Transverse colon (tissue), 4 donors: ENCODE results near the gene CLCA4. TPM values are rescaled to one million over a fixed set of nuclear protein-coding genes. Genes with fewer than 3 reads are reported as not detected.

Source experiments
- DNase-seq: peaks from one replicate; pipeline ENCODE4 v3.0.0-alpha.2; 2019
- H3K27ac ChIP-seq, 4 donors: fragments of 200-600 bp; sonication (generic); 2 replicates each; pipeline ENCODE4 v1.5.1; 2016 to 2018; ENCODE audit warnings: inconsistent platforms in 4 of 4
- H3K27me3 ChIP-seq: fragments of 200-600 bp; sonication (generic); 2 replicates; pipeline ENCODE4 v1.5.1; 2017; ENCODE audit warnings: inconsistent platforms
- H3K36me3 ChIP-seq, 4 donors: fragments of 200-600 bp; sonication (generic); 2 replicates each; pipeline ENCODE4 v1.5.1; 2017 to 2019; ENCODE audit warnings: inconsistent platforms in 4 of 4
- H3K4me1 ChIP-seq, 4 donors: fragments of 200-600 bp; sonication (generic); 2 replicates each; pipeline ENCODE4 v1.5.1; 2017 to 2020; ENCODE audit warnings: inconsistent platforms in 4 of 4
- H3K4me3 ChIP-seq, 4 donors: fragments of 200-600 bp; sonication (generic); 1 replicate in 1 of 4; 2 replicates in 3 of 4; pipeline versions ENCODE4 v1.5.1 to v1.6.1; 2017 to 2019; ENCODE audit warnings: inconsistent platforms in 4 of 4
- H3K9me3 ChIP-seq, 2 donors: fragments of 200-600 bp; sonication (generic); 2 replicates each; pipeline ENCODE4 v1.5.1; 2017 to 2019; ENCODE audit warnings: inconsistent platforms in 2 of 2
- EP300 ChIP-seq: sonication (generic); formaldehyde crosslinking; IDR thresholded peaks from one replicate; pipeline ENCODE4 v1.6.1; 2017; ENCODE audit warnings: antibody characterized with exemption, low read depth
- POLR2A ChIP-seq: fragments of 450-650 bp; IDR thresholded peaks from one replicate; pipeline ENCODE4 v1.6.1; 2016; ENCODE audit warnings: antibody characterized with exemption, mild to moderate bottlenecking, moderate library complexity
- POLR2AphosphoS5 ChIP-seq, 3 donors: sonication (generic); formaldehyde crosslinking; IDR thresholded peaks; one replicate each; pipeline ENCODE4 v1.6.1; 2016; ENCODE audit warnings: antibody characterized with exemption in 3 of 3
- WGBS, 2 donors: methylation state at CpG; one replicate each; pipeline ENCODE4 v1.1.5; 2018; ENCODE audit warnings: low coverage in 1 of 2; 5-methylcytosine and 5-hydroxymethylcytosine counted together
- in situ Hi-C, 4 donors: fragments of 200-750 bp; cut with MboI; loops; one replicate each; pipeline versions ENCODE4 v1.15.0 to v1.15.1; 2017; ENCODE audit warnings: low sequenced_read_pairs in 3 of 4, low pct_ligation_motif_present in 1 of 4, low pct_unique_long_range_greater_than_20kb in 1 of 4
- intact Hi-C: fragments of 100-400 bp; cut with DNase I; formaldehyde crosslinking; loops from one replicate; pipeline ENCODE4 v1.15.1; 2023; ENCODE audit warnings: low total_unique reads
- total RNA-seq, 4 donors: library from RNA; depleted of rRNA; stranded (reverse); fragments of >200 nt; gene quantifications; one replicate each; pipeline ENCODE4 v1.1.0, GENCODE V29; 2016
- TF ChIP-seq, protein P1 (sequence below), 5 experiments: fragments of 200-600 bp in 3 of 5; fragments of 450-650 bp in 2 of 5; sonication (generic) in 3 of 5; IDR thresholded peaks; 1 replicate in 2 of 5; 2 replicates in 3 of 5; pipeline ENCODE4 v1.5.1; 2016 to 2017; ENCODE audit warnings: antibody characterized with exemption in 5 of 5, inconsistent platforms in 3 of 5, mild to moderate bottlenecking in 2 of 5, moderate library complexity in 1 of 5

The CLCA4 gene
- total RNA-seq, 4 donors from 2014 or later: 0.40 to 1,312 (median 849) TPM

DNA sequence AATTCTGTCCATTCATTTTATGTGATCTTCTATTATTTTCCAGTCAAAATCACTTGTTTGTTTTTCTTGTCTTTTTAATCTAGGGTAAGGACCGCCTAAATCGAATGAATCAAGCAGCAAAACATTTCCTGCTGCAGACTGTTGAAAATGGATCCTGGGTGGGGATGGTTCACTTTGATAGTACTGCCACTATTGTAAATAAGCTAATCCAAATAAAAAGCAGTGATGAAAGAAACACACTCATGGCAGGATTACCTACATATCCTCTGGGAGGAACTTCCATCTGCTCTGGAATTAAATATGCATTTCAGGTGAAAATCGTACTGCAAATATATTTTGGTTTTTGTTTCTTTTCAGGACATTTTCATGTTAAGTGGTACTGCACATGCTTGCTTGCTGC lies 20.5 kb downstream of the CLCA4 start:
- WGBS, 2 donors: 89 to 93% methylated on average over 3 of the region's 3 CpGs
- intact Hi-C loops: no loop called here
- no peak for DNase-seq
- Histone ChIP-seq H3K4me3 (no peak overlapping the region), H3K27me3 (no peaks in the 10 kb centered on the region), H3K4me1 (no peaks in the 10 kb centered on the region), H3K9me3 (no peaks in the 10 kb centered on the region), H3K27ac (no peak overlapping the region), H3K36me3 (no peaks in the 10 kb centered on the region)
- in situ Hi-C loops: no loop called here
- TF ChIP-seq POLR2AphosphoS5 (IDR thresholded peaks at IDR 0.05) (no peak), POLR2A (no peak), EP300 (no peak)
- TF ChIP-seq, protein P1, sequence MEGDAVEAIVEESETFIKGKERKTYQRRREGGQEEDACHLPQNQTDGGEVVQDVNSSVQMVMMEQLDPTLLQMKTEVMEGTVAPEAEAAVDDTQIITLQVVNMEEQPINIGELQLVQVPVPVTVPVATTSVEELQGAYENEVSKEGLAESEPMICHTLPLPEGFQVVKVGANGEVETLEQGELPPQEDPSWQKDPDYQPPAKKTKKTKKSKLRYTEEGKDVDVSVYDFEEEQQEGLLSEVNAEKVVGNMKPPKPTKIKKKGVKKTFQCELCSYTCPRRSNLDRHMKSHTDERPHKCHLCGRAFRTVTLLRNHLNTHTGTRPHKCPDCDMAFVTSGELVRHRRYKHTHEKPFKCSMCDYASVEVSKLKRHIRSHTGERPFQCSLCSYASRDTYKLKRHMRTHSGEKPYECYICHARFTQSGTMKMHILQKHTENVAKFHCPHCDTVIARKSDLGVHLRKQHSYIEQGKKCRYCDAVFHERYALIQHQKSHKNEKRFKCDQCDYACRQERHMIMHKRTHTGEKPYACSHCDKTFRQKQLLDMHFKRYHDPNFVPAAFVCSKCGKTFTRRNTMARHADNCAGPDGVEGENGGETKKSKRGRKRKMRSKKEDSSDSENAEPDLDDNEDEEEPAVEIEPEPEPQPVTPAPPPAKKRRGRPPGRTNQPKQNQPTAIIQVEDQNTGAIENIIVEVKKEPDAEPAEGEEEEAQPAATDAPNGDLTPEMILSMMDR (IDR thresholded peaks at IDR 0.05): no peak

DNA sequence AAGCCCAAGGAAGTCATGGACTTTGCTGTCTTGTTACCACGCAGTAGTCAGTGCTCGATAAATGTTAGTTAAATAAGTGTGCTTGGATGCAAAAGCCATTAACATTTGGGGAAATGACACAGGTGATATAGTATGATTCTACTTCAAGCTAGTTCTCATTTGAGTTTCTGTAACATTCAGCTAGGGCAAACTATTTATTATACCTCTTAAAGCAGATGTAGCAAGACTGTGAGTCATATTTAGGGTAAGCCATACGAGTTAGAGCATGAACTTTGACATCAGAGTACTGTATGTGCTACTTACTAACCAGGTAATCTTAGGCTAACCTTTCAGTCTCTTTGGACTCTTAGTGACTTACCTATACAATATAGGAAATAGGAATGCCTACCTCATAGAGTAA lies 21.0 kb downstream of the CLCA4 start:
- no peak for DNase-seq
- Histone ChIP-seq H3K4me3 (no peak overlapping the region), H3K4me1 (no peaks in the 10 kb centered on the region), H3K9me3 (no peaks in the 10 kb centered on the region), H3K27ac (no peak overlapping the region), H3K36me3 (no peaks in the 10 kb centered on the region), H3K27me3 (no peaks in the 10 kb centered on the region)
- TF ChIP-seq POLR2AphosphoS5 (IDR thresholded peaks at IDR 0.05) (peak in 1 of 3 donors; percentile 49), POLR2A (no peak)
- in situ Hi-C loops: no loop called here
- intact Hi-C loops: no loop called here
- WGBS, 2 donors: 67 to 76% methylated on average over 3 of the region's 3 CpGs

DNA sequence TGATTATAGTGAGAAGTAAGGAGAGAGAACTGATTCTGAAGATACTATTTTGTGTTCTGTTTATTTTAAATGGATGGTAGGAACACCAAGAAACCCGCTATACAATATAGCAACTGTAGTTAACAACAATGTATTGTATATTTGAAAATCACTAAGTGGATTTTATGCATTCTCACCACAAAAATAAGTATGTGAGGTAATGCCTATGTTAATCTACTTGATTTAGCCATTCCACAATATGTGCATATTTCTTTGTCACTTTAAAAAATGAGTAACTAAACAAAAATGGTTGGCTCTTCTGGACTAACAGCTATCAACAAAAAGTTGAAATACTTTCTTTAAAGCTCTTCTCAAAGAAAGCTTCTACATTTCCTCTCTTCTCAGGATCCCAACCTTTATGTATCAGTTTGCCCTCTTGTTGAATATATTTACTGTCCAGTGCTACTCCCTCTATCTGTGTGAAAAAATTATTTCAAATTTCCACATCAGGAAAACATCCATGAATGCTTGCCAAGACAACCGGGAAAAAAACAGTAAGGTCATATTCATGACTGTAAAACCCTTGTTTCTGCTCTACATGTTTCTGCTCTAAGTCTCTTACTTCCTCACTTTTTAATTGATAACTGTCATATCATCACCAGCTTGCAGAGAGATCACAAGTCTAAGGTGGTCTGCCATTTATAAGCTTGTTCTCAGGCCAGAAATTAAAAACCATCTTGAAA lies 27.0 kb downstream of the CLCA4 start:
- WGBS, 2 donors: 78 to 83% methylated on average over 2 of the region's 2 CpGs
- no peak overlapping the region for H3K4me3 ChIP-seq
- no peaks in the 10 kb centered on the region for H3K36me3 ChIP-seq
- intact Hi-C loops: no loop called here
- no peaks in the 10 kb centered on the region for H3K4me1 ChIP-seq
- no peak for DNase-seq
- H3K9me3 ChIP-seq: no peaks in the 10 kb centered on the region
- TF ChIP-seq, protein P1 (IDR thresholded peaks at IDR 0.05): no peak
- TF ChIP-seq POLR2A: no peak
- no peak for TF ChIP-seq POLR2AphosphoS5 (IDR thresholded peaks at IDR 0.05)
- no peak for TF ChIP-seq EP300
- in situ Hi-C loops: no loop called here
- H3K27ac ChIP-seq: no peak overlapping the region
- no peaks in the 10 kb centered on the region for H3K27me3 ChIP-seq

DNA sequence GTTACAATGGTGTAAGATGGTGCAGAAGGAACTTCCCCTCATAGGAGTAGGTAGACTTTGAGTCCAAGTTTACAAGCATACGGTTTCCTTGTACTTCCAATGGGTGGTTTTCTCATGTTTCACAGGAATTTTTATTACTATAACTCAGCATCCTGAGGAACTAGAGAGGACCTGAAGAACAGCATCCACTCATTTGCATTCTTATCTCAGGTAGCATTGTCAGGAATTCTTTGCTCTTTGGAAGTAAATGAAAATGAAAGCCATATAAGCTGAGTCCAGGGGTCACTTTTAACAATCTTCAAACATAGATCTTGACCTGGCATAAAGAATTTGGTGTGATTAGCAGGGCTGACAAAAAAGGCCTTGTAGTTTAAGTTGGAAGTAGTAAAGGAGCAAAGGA lies 34.4 kb downstream of the CLCA4 start:
- TF ChIP-seq EP300 (no peak), POLR2A (no peak), POLR2AphosphoS5 (IDR thresholded peaks at IDR 0.05) (no peak)
- TF ChIP-seq, protein P1 (IDR thresholded peaks at IDR 0.05): no peak
- Histone ChIP-seq H3K4me3 (no peak overlapping the region), H3K9me3 (no peaks in the 10 kb centered on the region), H3K4me1 (peaks cover 0 to 6% (median 4%) of the 10 kb centered on the region in 4 donors), H3K36me3 (no peaks in the 10 kb centered on the region), H3K27ac (no peak overlapping the region), H3K27me3 (no peaks in the 10 kb centered on the region)
- in situ Hi-C loops: no loop called here
- DNase-seq: no peak
- 50% methylated on average over 1 of the region's 1 CpG; no CpG with 5 or more reads in 1 of the 2 donors for WGBS, 2 donors
- intact Hi-C loops: no loop called here
